Measurements from ENCODE around the gene SNRNP25.
"Not testable (repeated sequence)": the region's sequence is repeated elsewhere in the genome, so short reads cannot be mapped to it uniquely, and the experiment has no call there.

The SNRNP25 gene

DNA sequence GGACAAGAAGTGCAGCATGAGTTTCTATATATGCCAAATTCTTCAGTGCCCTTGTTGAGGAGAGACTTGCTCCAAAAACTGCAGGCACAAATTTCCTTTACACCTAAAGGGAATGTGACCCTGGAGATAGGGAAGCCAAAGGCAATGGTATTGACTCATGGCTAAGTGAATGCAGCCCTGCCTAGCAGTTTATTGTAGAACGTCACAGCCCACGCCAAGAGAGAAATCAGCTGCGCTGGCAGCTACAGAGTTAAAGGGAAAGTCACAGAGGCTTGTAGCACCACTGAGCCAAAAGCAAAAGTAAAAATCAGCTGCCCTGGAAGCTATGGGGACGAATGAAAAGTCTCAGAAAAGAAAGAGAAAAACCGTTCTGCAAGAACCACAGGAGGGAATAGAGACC is 10.3 kb upstream of the SNRNP25 start:
- Histone ChIP-seq H3K27ac (no peak overlapping the region), H3K4me3 (ENCODE audit: low read depth, low read length) (no peak overlapping the region), H3K36me3 (replicated peaks) (peaks cover 14% of the 10 kb centered on the region), H3K27me3 (replicated peaks) (no peaks in the 10 kb centered on the region)
- in situ Hi-C loops (cut with HindIII; ENCODE audit: low pct_ligation_motif_present, low sequenced_read_pairs), result no loop called here
- no peak for DNase-seq
- TF ChIP-seq, protein P1, sequence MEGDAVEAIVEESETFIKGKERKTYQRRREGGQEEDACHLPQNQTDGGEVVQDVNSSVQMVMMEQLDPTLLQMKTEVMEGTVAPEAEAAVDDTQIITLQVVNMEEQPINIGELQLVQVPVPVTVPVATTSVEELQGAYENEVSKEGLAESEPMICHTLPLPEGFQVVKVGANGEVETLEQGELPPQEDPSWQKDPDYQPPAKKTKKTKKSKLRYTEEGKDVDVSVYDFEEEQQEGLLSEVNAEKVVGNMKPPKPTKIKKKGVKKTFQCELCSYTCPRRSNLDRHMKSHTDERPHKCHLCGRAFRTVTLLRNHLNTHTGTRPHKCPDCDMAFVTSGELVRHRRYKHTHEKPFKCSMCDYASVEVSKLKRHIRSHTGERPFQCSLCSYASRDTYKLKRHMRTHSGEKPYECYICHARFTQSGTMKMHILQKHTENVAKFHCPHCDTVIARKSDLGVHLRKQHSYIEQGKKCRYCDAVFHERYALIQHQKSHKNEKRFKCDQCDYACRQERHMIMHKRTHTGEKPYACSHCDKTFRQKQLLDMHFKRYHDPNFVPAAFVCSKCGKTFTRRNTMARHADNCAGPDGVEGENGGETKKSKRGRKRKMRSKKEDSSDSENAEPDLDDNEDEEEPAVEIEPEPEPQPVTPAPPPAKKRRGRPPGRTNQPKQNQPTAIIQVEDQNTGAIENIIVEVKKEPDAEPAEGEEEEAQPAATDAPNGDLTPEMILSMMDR (IDR thresholded peaks at IDR 0.05; ENCODE audit: low read depth, low read length, missing control alignments), result no peak

GRCh38 chr16:44655-45054 is 9.0 kb upstream of the SNRNP25 start:
- TF ChIP-seq, protein P1 (IDR thresholded peaks at IDR 0.05; ENCODE audit: low read depth, low read length, missing control alignments), result no peak
- peaks cover 16% of the 10 kb centered on the region for H3K36me3 ChIP-seq (replicated peaks)
- H3K27ac ChIP-seq, result no peak overlapping the region
- no peak overlapping the region for H3K4me3 ChIP-seq (ENCODE audit: low read depth, low read length)
- in situ Hi-C loops (cut with HindIII; ENCODE audit: low pct_ligation_motif_present, low sequenced_read_pairs), result no loop called here
- DNase-seq, result no peak
- no peaks in the 10 kb centered on the region for H3K27me3 ChIP-seq (replicated peaks)

DNA sequence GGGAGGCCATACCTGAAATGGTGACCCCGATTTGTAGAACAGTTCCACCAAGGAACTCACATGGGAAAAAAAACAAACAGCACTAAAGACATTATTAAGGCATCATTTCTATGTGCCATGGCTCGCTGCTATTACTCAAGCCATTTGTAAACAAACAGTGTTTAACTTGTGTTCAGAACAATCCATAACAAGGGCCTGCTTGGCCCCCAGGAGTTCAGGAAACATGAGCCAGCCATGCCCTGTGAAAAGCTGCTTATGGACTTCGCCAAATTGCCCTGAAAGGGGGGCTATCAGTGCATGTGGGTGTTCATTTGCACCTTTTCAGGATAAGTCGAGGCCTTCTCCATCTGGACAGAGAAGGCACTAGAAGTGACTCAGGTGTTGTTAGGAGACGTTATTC is 8.2 kb upstream of the SNRNP25 start:
- DNase-seq, result no peak
- TF ChIP-seq, protein P1 (IDR thresholded peaks at IDR 0.05; ENCODE audit: low read depth, low read length, missing control alignments), result no peak
- in situ Hi-C loops (cut with HindIII; ENCODE audit: low pct_ligation_motif_present, low sequenced_read_pairs), result no loop called here
- H3K27me3 ChIP-seq (replicated peaks), result no peaks in the 10 kb centered on the region
- no peak overlapping the region for H3K27ac ChIP-seq
- no peak overlapping the region for H3K4me3 ChIP-seq (ENCODE audit: low read depth, low read length)
- peaks cover 20% of the 10 kb centered on the region for H3K36me3 ChIP-seq (replicated peaks)

DNA sequence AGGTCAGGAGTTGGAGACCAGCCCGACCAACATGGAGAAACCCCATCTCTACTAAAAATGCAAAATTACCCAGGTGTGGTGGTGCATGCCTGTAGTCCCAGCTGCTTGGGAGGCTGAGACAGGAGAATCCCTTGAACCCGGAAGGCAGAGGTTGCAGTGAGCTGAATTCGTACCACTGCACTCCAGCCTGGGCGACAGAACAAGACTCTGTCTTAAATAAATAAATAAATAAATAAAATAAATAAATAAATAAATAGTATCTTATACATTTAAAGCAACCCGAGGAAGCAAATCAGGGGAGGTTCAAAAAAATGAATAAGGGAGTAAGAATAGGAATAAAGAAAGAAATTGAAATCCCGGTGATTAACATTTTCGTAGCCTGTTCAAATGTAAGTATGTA is 7.1 kb upstream of the SNRNP25 start:
- peaks cover 23% of the 10 kb centered on the region for H3K36me3 ChIP-seq (replicated peaks)
- H3K27ac ChIP-seq; H3K4me3 ChIP-seq (ENCODE audit: low read depth, low read length); DNase-seq; in situ Hi-C loops (cut with HindIII; ENCODE audit: low pct_ligation_motif_present, low sequenced_read_pairs); H3K27me3 ChIP-seq (replicated peaks): not testable (repeated sequence)

- Histone ChIP-seq H3K27me3 (replicated peaks) (no peaks in the 10 kb centered on the region), H3K36me3 (replicated peaks) (peaks cover 23% of the 10 kb centered on the region), H3K4me3 (ENCODE audit: low read depth, low read length) (no peak overlapping the region), H3K27ac (no peak overlapping the region)
- in situ Hi-C loops (cut with HindIII; ENCODE audit: low pct_ligation_motif_present, low sequenced_read_pairs), result no loop called here
- TF ChIP-seq, protein P1 (IDR thresholded peaks at IDR 0.05; ENCODE audit: low read depth, low read length, missing control alignments), result no peak
- no peak for DNase-seq
These were observed 6.4 kb upstream of the SNRNP25 start for GRCh38 chr16:47234-47633.

DNA sequence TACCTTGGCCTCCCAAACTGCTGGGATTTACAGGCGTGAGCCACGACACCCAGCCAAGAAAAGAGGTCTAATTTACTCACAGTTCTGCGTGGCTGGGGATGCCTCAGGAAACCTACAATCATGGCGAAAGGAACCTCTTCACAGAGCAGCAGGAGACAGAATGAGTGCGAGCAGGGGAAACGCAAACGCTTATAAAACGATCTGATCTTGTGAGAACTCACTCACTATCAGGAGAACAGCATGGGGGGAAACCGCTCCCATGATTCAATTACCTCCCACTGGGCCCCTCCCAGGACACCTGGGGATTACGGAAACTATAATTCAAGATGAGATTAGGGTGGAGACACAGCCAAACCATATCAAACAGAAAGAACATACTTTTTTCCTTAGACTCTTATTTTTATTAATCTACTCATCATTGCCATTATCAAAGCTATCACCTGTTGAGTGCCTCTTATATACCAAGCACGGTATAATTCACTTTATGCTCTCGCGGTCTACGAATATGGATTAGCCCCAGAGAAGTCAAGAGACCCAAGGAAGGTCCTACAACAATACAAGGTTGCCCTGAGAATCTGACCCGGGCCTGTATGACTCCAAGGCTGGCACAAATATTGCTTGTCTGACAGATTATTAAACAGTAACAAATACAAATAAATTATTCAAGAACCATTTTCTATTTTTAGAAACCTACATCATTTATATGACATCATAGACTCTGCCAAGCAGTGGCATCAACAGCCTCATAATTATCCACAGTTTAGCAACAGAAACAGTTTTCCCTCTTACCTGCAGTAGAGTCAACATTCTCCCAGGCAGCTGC is 2.6 kb upstream of the SNRNP25 start:
- TF ChIP-seq, protein P1 (IDR thresholded peaks at IDR 0.05; ENCODE audit: low read depth, low read length, missing control alignments), result no peak
- in situ Hi-C loops (cut with HindIII; ENCODE audit: low pct_ligation_motif_present, low sequenced_read_pairs), result no loop called here
- no peak overlapping the region for H3K4me3 ChIP-seq (ENCODE audit: low read depth, low read length)
- no peaks in the 10 kb centered on the region for H3K27me3 ChIP-seq (replicated peaks)
- no peak for DNase-seq
- no peak overlapping the region for H3K27ac ChIP-seq
- H3K36me3 ChIP-seq (replicated peaks), result peaks cover 24% of the 10 kb centered on the region
